SH-SY5Y (cell line): ENCODE results near the gene WNK2.

Experiments
- GATA2 ChIP-seq: IDR thresholded peaks from 2 replicates; pipeline ENCODE4 v1.6.1; 2011; ENCODE audit warnings: mild to moderate bottlenecking, low read depth, low read length
- GATA3 ChIP-seq: IDR thresholded peaks from 2 replicates; pipeline ENCODE4 v1.6.1; 2011; ENCODE audit warnings: low read depth, mild to moderate bottlenecking, low read length, moderate library complexity

WNK2 gene

DNA sequence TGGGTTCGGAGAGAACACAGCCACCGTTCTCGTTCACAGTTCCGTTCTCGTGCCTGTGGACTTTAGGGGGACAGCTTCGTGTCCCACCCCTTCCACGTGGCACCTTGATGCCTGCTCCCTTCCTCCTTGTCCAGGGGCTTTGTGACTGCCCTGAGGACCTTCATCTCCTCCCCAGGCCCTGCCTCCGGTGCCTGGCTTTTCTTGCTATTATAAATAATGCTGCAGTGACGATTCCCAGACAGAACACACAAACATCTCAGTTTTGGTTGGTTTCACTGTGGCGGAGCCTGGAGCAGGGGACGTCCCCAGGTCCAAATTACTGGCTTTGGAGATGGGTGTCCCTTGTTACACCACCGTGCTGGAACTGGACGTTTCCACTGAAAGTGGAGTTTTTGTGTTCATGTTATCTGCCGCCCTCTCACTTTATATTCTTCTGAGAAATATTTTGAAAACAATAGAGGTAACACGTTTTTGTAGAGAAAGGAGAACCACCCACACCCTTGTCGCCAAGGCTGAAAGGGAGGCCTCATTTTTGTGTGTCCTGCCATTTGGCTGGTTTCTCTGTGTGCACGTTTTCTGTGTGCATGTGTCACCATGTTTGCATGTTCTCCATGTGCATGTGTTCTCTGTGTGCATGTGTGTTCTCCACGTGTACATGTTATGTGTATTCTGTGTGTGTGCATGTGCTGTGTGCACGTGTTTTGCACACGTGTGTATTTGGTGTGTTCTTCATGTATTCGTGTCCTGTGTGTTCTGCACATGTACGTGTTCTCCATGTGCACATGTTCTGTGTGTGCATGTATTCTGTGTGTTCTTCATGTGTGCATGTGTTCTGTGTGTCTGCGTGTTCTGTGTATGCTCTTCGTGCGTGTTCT is 24.2 kb downstream of the WNK2 start:
- TF ChIP-seq GATA3 (no peak), GATA2 (no peak)

DNA sequence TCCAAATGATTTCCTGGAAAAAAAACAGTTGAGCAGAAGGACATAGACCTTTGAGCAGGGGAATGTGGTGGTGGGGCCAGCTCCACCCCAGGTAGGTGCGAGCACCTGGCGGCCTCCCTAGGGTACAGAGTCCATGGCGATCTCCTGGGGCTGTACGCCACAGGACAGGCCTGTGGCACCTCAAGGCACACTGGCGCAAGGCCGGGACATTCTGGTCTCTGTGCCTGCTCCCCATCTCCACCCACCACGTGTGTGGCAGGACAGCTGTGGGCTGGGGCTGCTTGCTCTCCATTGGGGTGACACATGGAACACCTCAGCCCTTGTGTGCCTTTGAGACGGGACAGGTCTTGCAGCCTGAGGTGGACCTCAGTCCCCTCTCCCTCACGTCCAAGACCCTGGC is 25.2 kb downstream of the WNK2 start:
- TF ChIP-seq GATA3 (no peak), GATA2 (no peak)

GRCh38 chr9:93209576-93210323 is 25.8 kb downstream of the WNK2 start:
- TF ChIP-seq GATA3: no peak
- TF ChIP-seq GATA2: no peak

DNA sequence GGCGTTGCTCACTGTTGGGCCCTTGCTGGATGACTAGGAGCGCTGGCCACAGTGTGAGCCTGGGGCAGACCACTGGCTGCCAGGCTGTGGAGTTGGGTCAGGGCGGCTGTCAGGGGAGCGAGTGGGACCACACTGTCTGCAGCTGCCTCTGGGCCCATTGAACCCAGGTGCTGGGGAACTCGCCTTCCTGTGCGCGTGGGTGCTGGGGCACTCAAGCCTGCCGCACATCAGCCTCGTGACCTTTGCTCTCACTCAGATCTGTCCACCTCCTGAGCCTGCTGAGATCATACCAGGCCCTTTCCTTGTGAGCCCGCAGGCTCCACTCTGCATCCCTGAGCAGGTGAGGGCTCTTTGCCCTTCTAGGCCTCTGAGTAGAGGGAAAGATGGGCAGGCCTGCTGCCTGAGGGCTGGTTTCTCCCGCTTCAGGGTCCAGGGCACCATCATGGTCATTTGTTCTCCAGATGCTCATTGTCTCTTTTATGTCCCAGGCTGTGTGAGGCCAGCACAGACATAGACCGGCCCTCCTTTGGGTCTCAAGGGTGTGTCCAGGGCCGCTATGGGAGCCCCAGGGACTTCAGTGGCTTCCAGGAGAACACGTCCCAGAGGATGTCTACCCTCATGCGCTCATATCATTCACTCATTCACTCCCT is 26.5 kb downstream of the WNK2 start:
- no peak for TF ChIP-seq GATA2
- no peak for TF ChIP-seq GATA3

GRCh38 chr9:93210974-93211653 is 27.2 kb downstream of the WNK2 start:
- TF ChIP-seq GATA3: no peak

DNA sequence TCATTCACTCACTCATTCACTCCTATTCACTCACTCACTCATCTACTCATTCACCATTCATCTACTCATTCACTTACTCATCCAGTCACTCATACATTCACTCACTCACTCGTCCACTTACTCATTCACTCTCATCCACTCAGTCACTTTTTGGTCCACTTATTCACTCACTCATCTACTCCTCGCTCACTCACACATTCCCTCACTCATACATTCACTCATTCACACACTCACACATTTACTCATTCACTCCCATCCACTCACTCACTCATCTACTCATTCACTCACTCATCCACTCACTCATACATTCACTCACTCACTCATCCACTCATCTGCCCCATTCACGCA is 27.7 kb downstream of the WNK2 start:
- no peak for TF ChIP-seq GATA2
- no peak for TF ChIP-seq GATA3

GRCh38 chr9:93212409-93212808 is 28.5 kb downstream of the WNK2 start:
- no peak for TF ChIP-seq GATA2
- no peak for TF ChIP-seq GATA3

- TF ChIP-seq GATA3 (no peak), GATA2 (peak; percentile 63)
Observed at GRCh38 chr9:93216073-93216365, 32.1 kb downstream of the WNK2 start.

- TF ChIP-seq GATA2 (no peak), GATA3 (no peak)
Observed at GRCh38 chr9:93217706-93218105, 33.8 kb downstream of the WNK2 start.

- TF ChIP-seq GATA3 (no peak), GATA2 (no peak)
Observed at GRCh38 chr9:93218161-93218560, 34.2 kb downstream of the WNK2 start.

DNA sequence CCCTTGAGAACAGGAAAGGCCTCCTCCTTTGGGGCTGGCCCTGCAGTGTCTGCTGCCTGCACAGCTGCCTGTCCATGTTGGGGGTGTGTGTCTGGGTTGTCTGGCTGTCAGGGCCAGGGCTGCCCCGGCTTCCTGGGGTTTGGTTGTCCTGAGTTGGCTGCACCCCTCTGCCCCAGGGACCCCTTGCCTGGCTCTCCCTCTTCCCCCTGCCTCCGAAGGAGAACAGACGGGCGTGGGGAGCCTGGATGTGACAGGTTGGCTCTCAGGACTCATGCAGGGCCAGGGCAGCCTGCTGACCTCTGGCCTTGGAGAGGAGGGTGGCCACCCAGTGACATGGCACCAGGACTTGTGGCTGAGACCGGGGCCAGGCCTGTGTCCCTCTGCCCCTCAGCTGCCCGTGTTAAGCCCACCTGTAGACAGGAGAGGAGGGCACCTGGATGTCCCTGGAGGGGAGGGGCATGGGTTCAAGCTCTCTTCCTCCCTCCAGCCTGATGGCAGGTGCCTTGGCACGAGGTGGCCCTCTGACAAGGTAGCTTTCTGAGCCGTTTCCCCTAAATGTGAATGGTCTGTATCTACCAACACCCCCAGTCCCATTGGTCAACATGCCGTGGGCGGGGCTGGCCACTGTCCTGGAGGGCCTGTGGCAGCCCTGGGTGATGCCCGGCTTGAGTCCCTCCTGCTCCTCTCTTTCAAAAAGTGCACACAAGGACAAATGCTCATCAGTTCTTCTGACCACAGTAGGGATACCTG is 34.9 kb downstream of the WNK2 start:
- no peak for TF ChIP-seq GATA2
- TF ChIP-seq GATA3: no peak

DNA sequence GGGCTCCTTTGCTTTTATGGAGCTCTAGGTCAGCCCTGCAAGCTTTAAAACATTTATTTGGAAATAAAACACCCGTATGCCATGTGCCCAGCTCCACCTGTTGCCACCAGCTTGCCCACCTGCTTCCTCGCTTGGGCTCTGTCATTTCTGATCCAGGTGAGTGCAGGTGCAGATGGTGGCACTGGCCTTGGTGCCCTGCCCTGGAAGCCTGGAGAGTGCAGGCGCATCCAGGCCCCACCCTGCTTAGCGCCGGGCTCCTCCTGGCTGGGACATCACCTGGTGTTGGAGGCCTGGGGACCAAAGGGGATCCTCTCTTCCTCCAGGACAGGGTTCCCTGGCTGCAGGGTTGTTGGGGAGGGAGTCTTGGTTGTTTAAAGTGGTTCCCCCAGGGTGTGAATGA is 35.8 kb downstream of the WNK2 start:
- TF ChIP-seq GATA3 (no peak), GATA2 (no peak)

DNA sequence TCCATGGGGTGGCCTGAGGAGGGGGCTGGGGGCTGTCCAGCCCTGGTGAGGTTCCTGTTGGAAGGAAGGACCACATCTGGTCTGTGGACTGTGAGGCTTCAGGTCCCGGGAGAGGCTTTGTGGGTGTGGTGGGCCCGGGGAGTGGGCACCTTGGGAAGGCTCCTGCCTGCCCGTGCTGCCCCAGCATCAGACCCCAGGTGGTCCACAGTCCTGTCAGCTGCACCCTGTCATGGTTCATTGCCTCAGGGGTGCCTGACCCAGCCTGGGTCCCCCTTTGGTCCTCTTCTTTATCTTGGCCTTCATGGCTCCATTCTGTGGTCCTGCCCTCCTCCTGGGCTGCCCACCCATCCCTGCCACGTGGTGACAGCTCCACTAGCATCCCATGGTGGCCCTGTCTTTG is 36.7 kb downstream of the WNK2 start:
- TF ChIP-seq GATA3 (no peak), GATA2 (no peak)

DNA sequence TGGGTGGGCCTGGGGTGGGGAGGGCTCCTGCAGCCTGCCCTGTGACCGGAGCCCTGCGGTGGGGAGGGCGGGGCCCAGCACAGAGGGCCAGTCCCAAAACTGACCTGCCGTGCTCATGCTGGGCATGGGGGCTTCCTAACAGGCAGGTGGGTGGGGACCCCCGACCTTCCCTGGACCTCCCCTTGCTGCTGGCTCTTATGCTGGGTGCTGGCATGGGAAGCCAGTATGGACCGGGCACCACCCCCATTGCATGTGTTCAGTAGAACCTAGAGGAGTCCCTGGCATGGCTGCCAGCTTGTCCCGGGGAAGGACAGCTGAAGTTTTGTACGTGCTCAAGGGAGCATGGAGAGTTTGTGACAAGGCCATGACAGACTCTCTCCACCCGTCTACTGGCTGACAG is 37.1 kb downstream of the WNK2 start:
- TF ChIP-seq GATA2: no peak
- no peak for TF ChIP-seq GATA3

GRCh38 chr9:93222890-93223259 is 38.9 kb downstream of the WNK2 start:
- TF ChIP-seq GATA2: no peak
